NOMO-1 treated with DMSO at 0.1 percent for 48 hours (cell line): ENCODE measurements around the gene BDP1.
"Not testable (repeated sequence)": the region's sequence is repeated elsewhere in the genome, so short reads cannot be mapped to it uniquely, and the experiment has no call there.

Experiments
- DNase-seq: peaks from one replicate; lab custom pipeline; 2025; ENCODE audit not compliant: unreplicated experiment; lab: John Stamatoyannopoulos, UW

BDP1 gene

DNA sequence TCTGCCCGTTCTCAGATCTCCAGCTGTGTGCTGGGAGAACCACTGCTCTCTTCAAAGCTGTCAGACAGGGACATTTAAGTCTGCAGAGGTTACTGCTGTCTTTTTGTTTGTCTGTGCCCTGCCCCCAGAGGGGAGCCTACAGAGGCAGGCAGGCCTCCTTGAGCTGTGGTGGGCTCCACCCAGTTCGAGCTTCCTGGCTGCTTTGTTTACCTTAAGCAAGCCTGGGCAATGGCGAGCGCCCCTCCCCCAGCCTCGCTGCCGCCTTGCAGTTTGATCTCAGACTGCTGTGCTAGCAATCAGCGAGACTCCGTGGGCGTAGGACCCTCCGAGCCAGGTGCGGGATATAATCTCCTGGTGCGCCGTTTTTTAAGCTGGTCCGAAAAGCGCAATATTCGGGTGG is 154.5 kb downstream of the BDP1 start:
- not testable (repeated sequence) for DNase-seq

DNA sequence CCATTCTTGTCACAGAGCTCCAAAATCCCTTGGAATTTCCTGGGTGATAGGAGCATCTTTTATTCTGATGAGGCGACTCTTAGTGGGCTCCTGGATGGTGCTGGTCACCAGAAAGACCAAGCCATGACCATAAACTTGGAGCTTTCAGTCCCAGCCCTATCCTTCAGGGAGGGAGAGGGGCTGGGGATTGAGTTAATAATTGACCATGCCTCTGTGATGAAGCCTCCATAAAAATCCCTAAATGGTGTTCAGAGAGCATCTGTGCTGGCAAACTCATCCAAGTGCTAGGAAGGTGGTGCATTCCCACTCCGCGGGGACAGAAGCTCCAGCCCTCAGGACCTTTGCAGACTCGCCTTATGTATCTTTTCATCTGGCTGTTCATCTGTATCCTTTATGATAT is 160.4 kb downstream of the BDP1 start:
- no peak for DNase-seq
